Caco-2 (cell line): ENCODE data around the gene ZNF800. TPM values are rescaled to one million over a fixed set of nuclear protein-coding genes. Genes with fewer than 3 reads are reported as not detected.

Experiments
- BruUV-seq: library from RNA; stranded (reverse); fragments of 400-500 nt; replicated peaks from 2 replicates; lab custom pipeline; 2021; lab: Mats Ljungman, UMichigan
- CTCF ChIA-PET: fragments of 300-600 bp; sonication (Branson Sonifier 250); formaldehyde crosslinking; loops from one replicate; lab custom pipeline; 2022; ENCODE audit warnings: antibody characterized with exemption; lab: Charles Lee
- POLR2A ChIA-PET: fragments of 300-600 bp; sonication (Branson Sonifier 250); formaldehyde crosslinking; loops from one replicate; lab custom pipeline; 2022; ENCODE audit warnings: antibody characterized with exemption; lab: Charles Lee
- DNase-seq, 2 experiments: peaks; one replicate each; pipeline versions ENCODE4 v3.0.0 to v3.0.0-alpha.2; 2020 to 2022
- H3K27me3 ChIP-seq: replicated peaks from 2 replicates; pipeline ENCODE4 v1.6.0; 2011; ENCODE audit warnings: low read length; ENCODE audit not compliant: control insufficient read depth, insufficient read depth
- H3K36me3 ChIP-seq: 2 replicates; pipeline ENCODE4 v1.5.1; 2011; ENCODE audit warnings: low read length; ENCODE audit not compliant: control insufficient read depth, insufficient read depth
- H3K4me1 ChIP-seq: fragments of 250-450 bp; sonication (Bioruptor Pico); 2 replicates; pipeline ENCODE4 v1.5.1; 2020; ENCODE audit warnings: mild to moderate bottlenecking
- H3K4me3 ChIP-seq: 2 replicates; pipeline ENCODE4 v1.5.1; 2011; ENCODE audit warnings: low read depth, mild to moderate bottlenecking, control low read depth, low read length
- H3K9me3 ChIP-seq: fragments of 250-450 bp; sonication (Bioruptor Pico); 2 replicates; pipeline ENCODE4 v1.5.1; 2020; ENCODE audit warnings: mild to moderate bottlenecking, moderate library complexity
- H3K27ac Mint-ChIP-seq: one replicate; pipeline ENCODE4 v1.8.0; 2022; ENCODE audit warnings: mixed read lengths; ENCODE audit not compliant: unreplicated experiment
- H3K27me3 Mint-ChIP-seq: one replicate; pipeline ENCODE4 v1.8.0; 2022; ENCODE audit warnings: mixed read lengths; ENCODE audit not compliant: insufficient read depth, unreplicated experiment
- H3K36me3 Mint-ChIP-seq: one replicate; pipeline ENCODE4 v1.8.0; 2022; ENCODE audit warnings: mild to moderate bottlenecking, mixed read lengths; ENCODE audit not compliant: insufficient read depth, unreplicated experiment
- H3K4me1 Mint-ChIP-seq: one replicate; pipeline ENCODE4 v1.8.0; 2022; ENCODE audit warnings: low read depth, mixed read lengths; ENCODE audit not compliant: unreplicated experiment
- H3K4me3 Mint-ChIP-seq: one replicate; pipeline ENCODE4 v1.8.0; 2022; ENCODE audit warnings: mild to moderate bottlenecking, moderate library complexity, mixed read lengths; ENCODE audit not compliant: unreplicated experiment
- H3K9me3 Mint-ChIP-seq: one replicate; pipeline ENCODE4 v1.8.0; 2022; ENCODE audit warnings: mixed read lengths; ENCODE audit not compliant: unreplicated experiment
- CTCF ChIP-seq, 2 experiments: fragments of 200-600 bp in 1 of 2; IDR thresholded peaks; 1 replicate in 1 of 2; 2 replicates in 1 of 2; pipeline versions ENCODE4 v1.5.1 to v1.8.0; 2011 to 2022; ENCODE audit warnings: antibody characterized with exemption in 1 of 2, control low read depth in 1 of 2, inconsistent platforms in 1 of 2, low read depth in 1 of 2, low read length in 1 of 2, mild to moderate bottlenecking in 1 of 2, moderate library complexity in 1 of 2; ENCODE audit not compliant: insufficient read depth in 1 of 2, severe bottlenecking in 1 of 2, unreplicated experiment in 1 of 2
- intact Hi-C: fragments of 100-400 bp; cut with micrococcal nuclease; formaldehyde crosslinking; loops from one replicate; pipeline ENCODE4 v1.10.0; 2022; ENCODE audit not compliant: unreplicated experiment
- total RNA-seq: library from RNA; stranded (reverse); gene quantifications from 2 replicates; pipeline ENCODE4 v1.2.3, GENCODE V29; 2022

Gene ZNF800
- total RNA-seq, 1 experiment from 2014 or later = 18.7 TPM

- no peaks in the 10 kb centered on the region for H3K9me3 Mint-ChIP-seq
- intact Hi-C loops = no loop called here
- CTCF ChIA-PET = no interaction called here
These were observed 22.7 kb upstream of the ZNF800 start for GRCh38 chr7:127415060-127415742.

GRCh38 chr7:127413962-127414361 is 21.5 kb upstream of the ZNF800 start:
- TF ChIP-seq CTCF (IDR thresholded peaks at IDR 0.05; ENCODE audit: insufficient read depth in 1 of 2, low read depth in 1 of 2, low read length in 1 of 2, severe bottlenecking in 1 of 2, unreplicated experiment in 1 of 2) = no peak
- Histone ChIP-seq H3K27me3 (no peaks in the 10 kb centered on the region), H3K4me1 (no peaks in the 10 kb centered on the region), H3K4me3 (no peak overlapping the region), H3K9me3 (no peaks in the 10 kb centered on the region), H3K36me3 (no peaks in the 10 kb centered on the region)
- Mint-ChIP-seq H3K4me3 (no peak overlapping the region), H3K27ac (no peak overlapping the region), H3K9me3 (no peaks in the 10 kb centered on the region), H3K4me1 (no peaks in the 10 kb centered on the region), H3K36me3 (no peaks in the 10 kb centered on the region), H3K27me3 (peaks cover 19% of the 10 kb centered on the region)
- CTCF ChIA-PET = no interaction called here
- no peak for DNase-seq
- intact Hi-C loops = no loop called here
- POLR2A ChIA-PET = no interaction called here
- BruUV-seq = no TSS peak

More at GRCh38 chr7:127415060-127415742, 22.7 kb upstream of the ZNF800 start:
- Histone ChIP-seq H3K36me3 (no peaks in the 10 kb centered on the region), H3K4me3 (no peak overlapping the region), H3K9me3 (no peaks in the 10 kb centered on the region), H3K4me1 (no peaks in the 10 kb centered on the region), H3K27me3 (no peaks in the 10 kb centered on the region)
- DNase-seq = no peak
- no peak for TF ChIP-seq CTCF (IDR thresholded peaks at IDR 0.05; ENCODE audit: insufficient read depth in 1 of 2, low read depth in 1 of 2, low read length in 1 of 2, severe bottlenecking in 1 of 2, unreplicated experiment in 1 of 2)
- H3K27ac Mint-ChIP-seq = no peak overlapping the region
- no TSS peak for BruUV-seq
- H3K36me3 Mint-ChIP-seq = no peaks in the 10 kb centered on the region
- peaks cover 19% of the 10 kb centered on the region for H3K27me3 Mint-ChIP-seq
- POLR2A ChIA-PET = no interaction called here
- no peak overlapping the region for H3K4me3 Mint-ChIP-seq
- no peaks in the 10 kb centered on the region for H3K4me1 Mint-ChIP-seq

- no peak for TF ChIP-seq CTCF (IDR thresholded peaks at IDR 0.05; ENCODE audit: insufficient read depth in 1 of 2, low read depth in 1 of 2, low read length in 1 of 2, severe bottlenecking in 1 of 2, unreplicated experiment in 1 of 2)
- intact Hi-C loops = no loop called here
- Mint-ChIP-seq H3K27ac (no peak overlapping the region), H3K27me3 (peaks cover 15% of the 10 kb centered on the region), H3K4me1 (no peaks in the 10 kb centered on the region), H3K36me3 (no peaks in the 10 kb centered on the region), H3K9me3 (no peaks in the 10 kb centered on the region), H3K4me3 (no peak overlapping the region)
- CTCF ChIA-PET = no interaction called here
- Histone ChIP-seq H3K36me3 (no peaks in the 10 kb centered on the region), H3K27me3 (no peaks in the 10 kb centered on the region), H3K4me3 (no peak overlapping the region), H3K9me3 (no peaks in the 10 kb centered on the region), H3K4me1 (no peaks in the 10 kb centered on the region)
- no TSS peak for BruUV-seq
- POLR2A ChIA-PET = no interaction called here
- DNase-seq = no peak
These were observed 20.8 kb upstream of the ZNF800 start for GRCh38 chr7:127413326-127413725.
